Measurements from ENCODE around the gene MEOX1.

DNA sequence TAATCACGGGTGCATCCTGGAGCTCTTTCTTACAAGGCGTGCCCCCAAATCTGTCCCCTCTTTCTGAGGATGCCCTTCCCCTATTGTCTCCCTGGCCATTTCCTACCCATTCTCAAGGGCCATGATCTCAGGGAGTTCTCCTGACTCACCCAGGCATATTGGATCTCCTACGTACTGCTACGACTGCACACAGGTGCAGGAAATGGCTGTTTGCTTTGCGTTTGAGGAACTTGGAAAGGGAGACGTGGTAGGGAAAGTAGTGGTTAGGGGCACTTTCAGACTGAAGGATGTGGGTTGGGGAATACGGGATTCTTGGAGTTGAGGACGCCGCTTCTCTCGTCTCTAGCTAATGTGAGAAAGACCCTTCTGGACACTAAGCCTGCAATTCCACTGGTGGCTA lies 18.7 kb upstream of the MEOX1 start:
- TF ChIP-seq POLR2A (IDR thresholded peaks at IDR 0.05; ENCODE audit: low read length) (no peak), GATA1 (IDR thresholded peaks at IDR 0.05; ENCODE audit: low read depth, low read length) (no peak)

All from erythroblast (primary cell).